K562 (cell line): ENCODE measurements around the gene TNNT2. TPM values are rescaled to one million over a fixed set of nuclear protein-coding genes. Genes with fewer than 3 reads are reported as not detected.

ENCODE experiments used
- ATAC-seq: fragments of 200-7000 bp; cut with Tn5 transposase; 3 replicates; pipeline ENCODE4 v1.9.1; 2020; ENCODE audit warnings: moderate library complexity
- BruUV-seq: library from RNA; stranded (reverse); fragments of 400-500 nt; replicated peaks from 2 replicates; lab custom pipeline; 2021; lab: Mats Ljungman, UMichigan
- CTCF ChIA-PET: fragments of 300-600 bp; formaldehyde crosslinking; extraction: SDS; loops from one replicate; lab custom pipeline; 2021; ENCODE audit warnings: low intra/inter-chr PET ratio; lab: Yijun Ruan, JAX
- POLR2A ChIA-PET: fragments of 300-600, 350-650 bp; sonication (Branson Sonifier 250); formaldehyde crosslinking; extraction: SDS; loops from one replicate; lab custom pipeline; 2021; ENCODE audit warnings: antibody characterized with exemption, inconsistent platforms; lab: Yijun Ruan, JAX
- DNase-seq, 4 experiments: peaks; one replicate each; pipeline versions ENCODE4 v3.0.0 to v3.0.0-alpha.2; 2011 to 2018; ENCODE audit warnings: low spot score in 3 of 4, mixed read lengths in 3 of 4; ENCODE audit errors: extremely low read depth in 1 of 4
- FAIRE-seq: peaks from 2 replicates; lab custom pipeline; 2011; peaks lifted over from hg19 to GRCh38; lab: Jason Lieb, UNC
- H2AFZ ChIP-seq: 2 replicates; pipeline ENCODE4 v1.6.0; 2011; ENCODE audit warnings: low read depth, low read length, control low read depth, inconsistent platforms
- H3K27ac ChIP-seq: fragments of 200-600 bp; 3 replicates; pipeline ENCODE4 v1.8.0; 2011; ENCODE audit warnings: low read depth, mild to moderate bottlenecking, control low read depth, inconsistent platforms, low read length, moderate library complexity, mixed read lengths; ENCODE audit errors: extremely low read depth
- H3K27me3 ChIP-seq, 2 experiments: fragments of 300-600 bp in 1 of 2; 2 replicates in 1 of 2; 3 replicates in 1 of 2; pipeline versions ENCODE4 v1.6.0 to v1.8.0; 2011; ENCODE audit warnings: inconsistent platforms in 2 of 2, low read length in 2 of 2, mild to moderate bottlenecking in 1 of 2, mixed read lengths in 1 of 2, moderate library complexity in 1 of 2; ENCODE audit not compliant: control insufficient read depth in 2 of 2, insufficient read depth in 2 of 2
- H3K36me3 ChIP-seq: fragments of 300-600 bp; 3 replicates; pipeline ENCODE4 v1.8.0; 2011; ENCODE audit warnings: mild to moderate bottlenecking, low read length, inconsistent platforms; ENCODE audit not compliant: control insufficient read depth, insufficient read depth
- H3K4me1 ChIP-seq, 2 experiments: fragments of 200-600 bp in 1 of 2; replicated peaks in 1 of 2; 2 replicates in 1 of 2; 3 replicates in 1 of 2; pipeline versions ENCODE4 v1.5.1 to v1.8.0; 2011; ENCODE audit warnings: inconsistent platforms in 2 of 2, low read length in 2 of 2, mild to moderate bottlenecking in 1 of 2, mixed read lengths in 1 of 2, moderate library complexity in 1 of 2; ENCODE audit not compliant: control insufficient read depth in 2 of 2, insufficient read depth in 2 of 2
- H3K4me2 ChIP-seq: 2 replicates; pipeline ENCODE4 v1.6.1; 2011; ENCODE audit warnings: low read length, control low read depth, inconsistent platforms, mixed read lengths; ENCODE audit not compliant: insufficient read depth
- H3K4me3 ChIP-seq: fragments of 200-600 bp; sonication (generic), shearing (Covaris generic); 2 replicates; pipeline ENCODE4 v1.5.1; 2016; ENCODE audit warnings: control low read depth, inconsistent platforms
- H3K79me2 ChIP-seq: fragments of 200-600 bp; 3 replicates; pipeline ENCODE4 v1.8.0; 2011; ENCODE audit warnings: low read length, inconsistent platforms; ENCODE audit not compliant: control insufficient read depth, insufficient read depth
- H3K9ac ChIP-seq, 2 experiments: 2 replicates each; pipeline versions ENCODE4 v1.6.0 to v1.6.1; 2011; ENCODE audit warnings: low read depth in 2 of 2, low read length in 2 of 2, control low read depth in 1 of 2, inconsistent platforms in 1 of 2, mild to moderate bottlenecking in 1 of 2, mixed read lengths in 1 of 2; ENCODE audit not compliant: insufficient read depth in 1 of 2
- H3K9me1 ChIP-seq: one replicate; pipeline ENCODE4 v1.6.0; 2011; ENCODE audit warnings: inconsistent platforms, mild to moderate bottlenecking, low read length, moderate library complexity; ENCODE audit not compliant: control insufficient read depth, insufficient read depth
- H3K9me3 ChIP-seq: replicated peaks from 2 replicates; pipeline ENCODE4 v1.5.1; 2011; ENCODE audit warnings: low read depth, low read length, inconsistent platforms; ENCODE audit not compliant: control insufficient read depth, insufficient read depth
- H4K20me1 ChIP-seq: replicated peaks from 2 replicates; pipeline ENCODE4 v1.6.1; 2011; ENCODE audit warnings: low read length, inconsistent platforms, mixed read lengths; ENCODE audit not compliant: control insufficient read depth, insufficient read depth
- ELF4 ChIP-seq: fragments of 450-650 bp; formaldehyde crosslinking; IDR thresholded peaks from 2 replicates; pipeline ENCODE4 v1.4.0; 2022; ENCODE audit warnings: missing genetic modification characterization
- HMGXB4 ChIP-seq: sonication (generic); formaldehyde crosslinking; IDR thresholded peaks from 2 replicates; pipeline ENCODE4 v1.8.1; 2023; ENCODE audit warnings: mild to moderate bottlenecking, missing genetic modification reagents
- ID3 ChIP-seq, 2 experiments: fragments of 250-450 bp in 1 of 2; fragments of 450-650 bp in 1 of 2; sonication (Bioruptor Pico) in 1 of 2; IDR thresholded peaks; 2 replicates each; pipeline versions ENCODE4 v1.6.1 to v1.8.0; 2016 to 2021; ENCODE audit warnings: mild to moderate bottlenecking in 2 of 2, moderate library complexity in 2 of 2, missing compliant biosample characterization in 1 of 2, missing genetic modification characterization in 1 of 2
- MAFF ChIP-seq: IDR thresholded peaks from 2 replicates; pipeline ENCODE4 v1.6.1; 2012; ENCODE audit warnings: low read length, improper control_type of control experiment
- POLR2B ChIP-seq: fragments of 450-650 bp; IDR thresholded peaks from 2 replicates; pipeline ENCODE4 v1.6.1; 2018; ENCODE audit warnings: low read depth; ENCODE audit not compliant: partially characterized antibody
- POLR2G ChIP-seq: fragments of 200-400 bp; formaldehyde crosslinking; IDR thresholded peaks from 2 replicates; pipeline ENCODE4 v1.6.1; 2017; ENCODE audit warnings: low read depth, mild to moderate bottlenecking, antibody characterized with exemption, low read length, moderate library complexity
- YY1 ChIP-seq, 3 experiments: IDR thresholded peaks; 2 replicates each; pipeline ENCODE4 v1.6.1; 2011; ENCODE audit warnings: low read length in 2 of 3, mild to moderate bottlenecking in 2 of 3, moderate library complexity in 2 of 3, borderline replicate concordance in 1 of 3, control low read depth in 1 of 3, low read depth in 1 of 3; ENCODE audit not compliant: insufficient read depth in 3 of 3, insufficient replicate concordance in 2 of 3, control insufficient read depth in 1 of 3, insufficient read length in 1 of 3; ENCODE audit errors: extremely low read depth in 1 of 3
- ZNF24 ChIP-seq: fragments of 450-650 bp; IDR thresholded peaks from 2 replicates; pipeline ENCODE4 v1.6.1; 2016
- ZNF274 ChIP-seq: IDR thresholded peaks from 2 replicates; pipeline ENCODE4 v1.6.1; 2011; ENCODE audit warnings: low read depth, mild to moderate bottlenecking, low read length, moderate library complexity, borderline replicate concordance
- ZNF407 ChIP-seq: fragments of 450-650 bp; IDR thresholded peaks from 2 replicates; pipeline ENCODE4 v1.6.1; 2016; ENCODE audit warnings: low read depth
- WGBS: fragments of 100-300 bp; shearing (Covaris generic); methylation state at CpG from one replicate; pipeline ENCODE4 v1.1.6; 2016; ENCODE audit warnings: low coverage, mixed read lengths; ENCODE audit not compliant: insufficient coverage; ENCODE audit errors: missing lambda C conversion rate; 5-methylcytosine and 5-hydroxymethylcytosine counted together
- in situ Hi-C: fragments of 300-500 bp; cut with MboI; formaldehyde crosslinking; loops from 4 replicates; pipeline ENCODE4 v1.15.0; 2018; ENCODE audit warnings: inconsistent platforms, mixed read lengths
- intact Hi-C: fragments of 100-400 bp; cut with micrococcal nuclease; formaldehyde crosslinking; loops from 2 replicates; pipeline ENCODE4 v1.14.2; 2022
- polyA plus RNA-seq, 8 experiments: library from polyadenylated mRNA; depleted of rRNA in 4 of 8; stranded (reverse) in 5 of 8; unstranded in 3 of 8; fragments of >200 nt; fragmentation: Nextera tagmentation in 2 of 8; fragmentation: Illumina TruSeq in 1 of 8; extraction: Ambion mirVana in 2 of 8; extraction: Trizol in 1 of 8; gene quantifications; 2 replicates each; pipeline versions ENCODE4 v1.2.1 to v1.2.3, GENCODE V29; 2011 to 2014; ENCODE audit warnings: inconsistent platforms in 1 of 8, missing spikeins in 1 of 8
- total RNA-seq, 7 experiments: library from RNA; depleted of rRNA in 6 of 7; stranded (reverse); fragments of >200 nt in 6 of 7; fragmentation: Illumina TruSeq in 2 of 7; extraction: Trizol in 2 of 7; gene quantifications; 2 replicates each; pipeline versions ENCODE4 v1.2.1 to v1.2.3, GENCODE V29; 2011 to 2021; ENCODE audit warnings: low replicate concordance in 1 of 7

TNNT2 gene
- total and polyA plus RNA-seq, 9 of the 15 experiments (the other 6 are each of a cell fraction or from before 2014, with no cell fraction given), result not detected

DNA sequence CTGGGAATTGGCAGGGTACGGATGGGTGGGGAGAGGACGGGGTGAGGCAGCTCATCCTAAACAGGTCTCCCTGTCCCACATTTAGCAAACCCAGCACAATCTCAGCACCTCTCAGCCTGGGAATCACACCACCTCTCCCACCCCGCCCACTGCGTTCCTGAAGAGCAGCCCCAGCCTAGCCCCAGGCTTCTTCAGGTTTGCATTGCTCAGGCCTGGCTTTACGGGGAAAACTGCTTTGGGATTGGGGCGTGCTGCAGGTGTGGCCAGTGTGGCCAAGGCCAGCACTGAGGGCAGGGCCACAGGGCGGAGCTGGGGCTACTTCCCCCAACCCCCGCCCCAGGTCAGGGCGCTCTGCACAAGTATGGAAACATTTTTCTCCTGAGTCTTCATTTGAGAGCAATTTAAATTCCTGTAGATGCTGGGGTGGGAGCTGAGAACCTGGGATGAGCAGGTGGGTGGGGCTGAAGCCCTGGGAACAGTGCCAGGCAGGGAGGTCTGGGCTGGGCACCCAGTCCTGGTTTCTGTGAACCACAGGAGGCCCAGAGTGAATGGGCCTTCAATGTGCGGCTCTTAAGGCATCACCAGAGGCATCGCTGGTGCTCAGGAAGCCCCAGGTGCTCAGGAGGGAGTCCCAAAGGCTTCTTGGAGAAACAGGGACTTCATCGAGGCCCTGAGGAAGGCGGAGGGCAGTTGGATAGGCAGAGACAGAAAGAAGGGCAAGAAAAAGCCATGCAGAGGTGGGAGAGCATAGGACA is 24.1 kb downstream of the TNNT2 start:
- CTCF ChIA-PET, result no interaction called here
- TF ChIP-seq ZNF24, result no peak
- no peak for TF ChIP-seq YY1 (IDR thresholded peaks at IDR 0.05; ENCODE audit: borderline replicate concordance in 1 of 3, control insufficient read depth in 1 of 3, extremely low read depth in 1 of 3, insufficient read depth in 3 of 3, insufficient read length in 1 of 3, insufficient replicate concordance in 2 of 3, low read depth in 1 of 3, low read length in 2 of 3)
- TF ChIP-seq POLR2G, result no peak
- no peak for TF ChIP-seq ZNF407
- TF ChIP-seq ZNF274, result no peak
- no peak for TF ChIP-seq POLR2B
- no peak for TF ChIP-seq MAFF
- no peak for TF ChIP-seq HMGXB4 (CRISPR knock-in tag)
- TF ChIP-seq ID3 (CRISPR knock-in tag; IDR thresholded peaks at IDR 0.05), result no peak
- TF ChIP-seq ID3 (tag; IDR thresholded peaks at IDR 0.05), result no peak
- no peak for TF ChIP-seq ELF4 (CRISPR knock-in tag)

More for the DNA sequence above, 24.1 kb downstream of the TNNT2 start:
- BruUV-seq, result no TSS peak
- Histone ChIP-seq H3K36me3 (no peaks in the 10 kb centered on the region), H3K27ac (no peak overlapping the region), H3K27me3 (peaks cover 0 to 34% of the 10 kb centered on the region in 2 experiments; a peak in 2 of 5 replicates), H3K79me2 (no peaks in the 10 kb centered on the region), H2AFZ (no peak overlapping the region), H3K9me1 (no peaks in the 10 kb centered on the region), H3K9ac (no peak overlapping the region), H3K4me2 (no peak overlapping the region), H4K20me1 (peaks cover 14% of the 10 kb centered on the region), H3K4me3 (no peak overlapping the region), H3K4me1 (no peaks in the 10 kb centered on the region), H3K9me3 (no peaks in the 10 kb centered on the region)
- no peak for ATAC-seq
- in situ Hi-C loops (no loop called here), intact Hi-C loops (no loop called here)
- POLR2A ChIA-PET, result interaction anchor here (1.1 to 1.3 kb wide), 2 partner anchors 8 to 47 kb away, joined by 3 to 4 read pairs; no protein-coding TSS in a partner anchor
- 0% methylated on average over 13 of the region's 13 CpGs for WGBS
- DNase-seq, result no peak
- FAIRE-seq, result no peak
